Measurements from ENCODE around the gene COQ8B.

DNA sequence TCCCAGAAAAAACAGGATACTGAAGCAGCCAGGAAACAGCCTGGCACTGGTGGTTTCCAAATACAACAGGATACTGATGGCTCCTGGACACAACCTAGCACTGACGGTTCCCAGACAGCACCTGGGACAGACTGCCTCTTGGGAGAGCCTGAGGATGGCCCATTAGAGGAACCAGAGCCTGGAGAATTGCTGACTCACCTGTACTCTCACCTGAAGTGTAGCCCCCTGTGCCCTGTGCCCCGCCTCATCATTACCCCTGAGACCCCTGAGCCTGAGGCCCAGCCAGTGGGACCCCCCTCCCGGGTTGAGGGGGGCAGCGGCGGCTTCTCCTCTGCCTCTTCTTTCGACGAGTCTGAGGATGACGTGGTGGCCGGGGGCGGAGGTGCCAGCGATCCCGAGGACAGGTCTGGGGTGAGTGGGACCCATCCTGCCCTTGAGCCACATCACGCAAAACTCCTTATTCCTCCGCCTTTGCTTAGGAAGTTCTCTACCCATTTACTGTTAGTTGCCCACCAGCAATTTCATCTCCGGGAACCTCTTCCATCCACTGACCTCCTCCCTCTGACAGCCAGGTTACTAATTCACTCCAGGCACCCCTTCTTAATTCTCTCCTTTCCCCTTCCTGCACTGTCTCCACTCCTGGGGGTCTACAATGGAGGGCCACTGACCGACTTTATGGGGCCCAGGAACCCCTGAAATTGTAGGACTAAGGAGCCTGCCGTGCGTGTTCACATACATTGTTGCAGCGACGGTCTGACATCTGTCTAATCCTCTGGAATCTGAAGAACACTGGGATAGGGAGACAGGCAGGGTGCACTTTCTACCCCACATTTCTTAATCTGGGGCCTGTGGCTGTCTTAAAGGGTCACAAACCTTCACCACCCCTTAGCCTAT is 1.4 kb upstream of the COQ8B start:
- TF ChIP-seq CTCF (IDR thresholded peaks at IDR 0.05; ENCODE audit: low read depth, low read length, poor library complexity, severe bottlenecking), result no peak
- no peak for TF ChIP-seq EZH2phosphoT487 (IDR thresholded peaks at IDR 0.05; ENCODE audit: borderline replicate concordance, low read length)

Data from DOHH2 (cell line).